Transverse colon (tissue), 4 donors: ENCODE results near the gene HS3ST3A1. TPM values are rescaled to one million over a fixed set of nuclear protein-coding genes. Genes with fewer than 3 reads are reported as not detected.

ENCODE experiments used
- DNase-seq: peaks from one replicate; pipeline ENCODE4 v3.0.0-alpha.2; 2019
- H3K27ac ChIP-seq, 4 donors: fragments of 200-600 bp; sonication (generic); 2 replicates each; pipeline ENCODE4 v1.5.1; 2016 to 2018; ENCODE audit warnings: inconsistent platforms in 4 of 4
- H3K27me3 ChIP-seq: fragments of 200-600 bp; sonication (generic); 2 replicates; pipeline ENCODE4 v1.5.1; 2017; ENCODE audit warnings: inconsistent platforms
- H3K36me3 ChIP-seq, 4 donors: fragments of 200-600 bp; sonication (generic); 2 replicates each; pipeline ENCODE4 v1.5.1; 2017 to 2019; ENCODE audit warnings: inconsistent platforms in 4 of 4
- H3K4me1 ChIP-seq, 4 donors: fragments of 200-600 bp; sonication (generic); 2 replicates each; pipeline ENCODE4 v1.5.1; 2017 to 2020; ENCODE audit warnings: inconsistent platforms in 4 of 4
- H3K4me3 ChIP-seq, 4 donors: fragments of 200-600 bp; sonication (generic); 1 replicate in 1 of 4; 2 replicates in 3 of 4; pipeline versions ENCODE4 v1.5.1 to v1.6.1; 2017 to 2019; ENCODE audit warnings: inconsistent platforms in 4 of 4
- H3K9me3 ChIP-seq, 2 donors: fragments of 200-600 bp; sonication (generic); 2 replicates each; pipeline ENCODE4 v1.5.1; 2017 to 2019; ENCODE audit warnings: inconsistent platforms in 2 of 2
- EP300 ChIP-seq: sonication (generic); formaldehyde crosslinking; IDR thresholded peaks from one replicate; pipeline ENCODE4 v1.6.1; 2017; ENCODE audit warnings: antibody characterized with exemption, low read depth
- POLR2A ChIP-seq: fragments of 450-650 bp; IDR thresholded peaks from one replicate; pipeline ENCODE4 v1.6.1; 2016; ENCODE audit warnings: antibody characterized with exemption, mild to moderate bottlenecking, moderate library complexity
- POLR2AphosphoS5 ChIP-seq, 3 donors: sonication (generic); formaldehyde crosslinking; IDR thresholded peaks; one replicate each; pipeline ENCODE4 v1.6.1; 2016; ENCODE audit warnings: antibody characterized with exemption in 3 of 3
- WGBS, 2 donors: methylation state at CpG; one replicate each; pipeline ENCODE4 v1.1.5; 2018; ENCODE audit warnings: low coverage in 1 of 2; 5-methylcytosine and 5-hydroxymethylcytosine counted together
- in situ Hi-C, 4 donors: fragments of 200-750 bp; cut with MboI; loops; one replicate each; pipeline versions ENCODE4 v1.15.0 to v1.15.1; 2017; ENCODE audit warnings: low sequenced_read_pairs in 3 of 4, low pct_ligation_motif_present in 1 of 4, low pct_unique_long_range_greater_than_20kb in 1 of 4
- intact Hi-C: fragments of 100-400 bp; cut with DNase I; formaldehyde crosslinking; loops from one replicate; pipeline ENCODE4 v1.15.1; 2023; ENCODE audit warnings: low total_unique reads
- total RNA-seq, 4 donors: library from RNA; depleted of rRNA; stranded (reverse); fragments of >200 nt; gene quantifications; one replicate each; pipeline ENCODE4 v1.1.0, GENCODE V29; 2016
- TF ChIP-seq, protein P1 (sequence below), 5 experiments: fragments of 200-600 bp in 3 of 5; fragments of 450-650 bp in 2 of 5; sonication (generic) in 3 of 5; IDR thresholded peaks; 1 replicate in 2 of 5; 2 replicates in 3 of 5; pipeline ENCODE4 v1.5.1; 2016 to 2017; ENCODE audit warnings: antibody characterized with exemption in 5 of 5, inconsistent platforms in 3 of 5, mild to moderate bottlenecking in 2 of 5, moderate library complexity in 1 of 5

Gene HS3ST3A1
- total RNA-seq, 4 donors from 2014 or later = 0.41 to 3.6 (median 1.8) TPM

GRCh38 chr17:13631529-13631928 is 29.8 kb upstream of the HS3ST3A1 start:
- intact Hi-C loops (no loop called here), in situ Hi-C loops (loop anchor here in 1 of 4 donors (25.0 kb wide), 1 partner anchor 94 kb away; no protein-coding TSS in a partner anchor)
- no peak for DNase-seq
- H3K4me3 ChIP-seq = no peak overlapping the region
- TF ChIP-seq POLR2A = no peak
- no peak for TF ChIP-seq POLR2AphosphoS5 (IDR thresholded peaks at IDR 0.05)
- TF ChIP-seq, protein P1, sequence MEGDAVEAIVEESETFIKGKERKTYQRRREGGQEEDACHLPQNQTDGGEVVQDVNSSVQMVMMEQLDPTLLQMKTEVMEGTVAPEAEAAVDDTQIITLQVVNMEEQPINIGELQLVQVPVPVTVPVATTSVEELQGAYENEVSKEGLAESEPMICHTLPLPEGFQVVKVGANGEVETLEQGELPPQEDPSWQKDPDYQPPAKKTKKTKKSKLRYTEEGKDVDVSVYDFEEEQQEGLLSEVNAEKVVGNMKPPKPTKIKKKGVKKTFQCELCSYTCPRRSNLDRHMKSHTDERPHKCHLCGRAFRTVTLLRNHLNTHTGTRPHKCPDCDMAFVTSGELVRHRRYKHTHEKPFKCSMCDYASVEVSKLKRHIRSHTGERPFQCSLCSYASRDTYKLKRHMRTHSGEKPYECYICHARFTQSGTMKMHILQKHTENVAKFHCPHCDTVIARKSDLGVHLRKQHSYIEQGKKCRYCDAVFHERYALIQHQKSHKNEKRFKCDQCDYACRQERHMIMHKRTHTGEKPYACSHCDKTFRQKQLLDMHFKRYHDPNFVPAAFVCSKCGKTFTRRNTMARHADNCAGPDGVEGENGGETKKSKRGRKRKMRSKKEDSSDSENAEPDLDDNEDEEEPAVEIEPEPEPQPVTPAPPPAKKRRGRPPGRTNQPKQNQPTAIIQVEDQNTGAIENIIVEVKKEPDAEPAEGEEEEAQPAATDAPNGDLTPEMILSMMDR (IDR thresholded peaks at IDR 0.05) = no peak
- no peak for TF ChIP-seq EP300
- H3K27ac ChIP-seq = no peak overlapping the region
- no peaks in the 10 kb centered on the region for H3K36me3 ChIP-seq
- H3K27me3 ChIP-seq = no peaks in the 10 kb centered on the region
- 86 to 93% methylated on average over 2 of the region's 2 CpGs for WGBS, 2 donors
- no peaks in the 10 kb centered on the region for H3K9me3 ChIP-seq
- H3K4me1 ChIP-seq = no peaks in the 10 kb centered on the region

DNA sequence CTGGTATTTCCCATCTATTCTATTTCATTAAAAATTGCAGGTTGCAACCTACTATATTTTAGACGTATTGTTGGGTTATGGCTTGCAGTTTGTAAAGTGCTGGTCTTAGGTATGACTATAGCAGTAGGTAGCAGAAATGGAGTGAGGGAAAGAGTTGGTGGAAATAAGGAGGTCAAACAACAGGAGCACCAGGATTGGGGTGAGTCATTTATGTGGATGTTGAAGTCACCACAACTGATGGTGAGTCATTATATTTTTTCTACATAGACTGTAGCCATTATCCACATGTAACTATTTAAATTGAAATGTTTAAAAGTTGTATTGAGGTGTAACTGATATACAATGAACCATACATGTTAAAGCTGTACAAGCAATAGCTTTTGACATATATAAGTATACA is 25.0 kb upstream of the HS3ST3A1 start:
- TF ChIP-seq POLR2AphosphoS5 (IDR thresholded peaks at IDR 0.05) = no peak
- TF ChIP-seq EP300 = no peak
- TF ChIP-seq POLR2A = no peak
- TF ChIP-seq, protein P1 (IDR thresholded peaks at IDR 0.05) = no peak
- intact Hi-C loops = loop anchor here (5.0 kb wide), 1 partner anchor 901 kb away; no protein-coding TSS in a partner anchor

DNA sequence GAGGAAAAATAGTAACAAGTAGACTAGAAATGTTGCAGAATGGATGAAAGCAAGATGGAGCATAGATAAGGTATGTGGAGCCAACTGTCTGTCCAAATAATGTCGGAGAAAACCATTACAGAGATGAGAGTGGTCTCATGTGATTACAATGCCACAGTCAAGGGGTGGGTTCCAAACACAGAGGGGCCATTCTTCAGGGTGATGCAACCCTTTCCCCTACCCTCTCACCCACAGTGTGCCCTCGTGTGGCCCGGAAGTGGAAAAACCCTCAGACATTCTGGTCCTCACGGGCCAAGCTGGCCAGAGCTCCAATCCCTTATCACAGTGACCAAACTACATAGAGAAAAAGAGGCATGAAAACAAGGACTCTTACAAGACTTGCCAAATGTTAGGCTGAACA is 17.7 kb upstream of the HS3ST3A1 start:
- H3K4me1 ChIP-seq = no peaks in the 10 kb centered on the region
- no peak for DNase-seq
- H3K36me3 ChIP-seq = no peaks in the 10 kb centered on the region
- H3K9me3 ChIP-seq = no peaks in the 10 kb centered on the region
- H3K4me3 ChIP-seq = no peak overlapping the region
- TF ChIP-seq POLR2AphosphoS5 (IDR thresholded peaks at IDR 0.05) (no peak), POLR2A (no peak), EP300 (no peak)
- TF ChIP-seq, protein P1 (IDR thresholded peaks at IDR 0.05) = no peak
- intact Hi-C loops = no loop called here
- 81 to 88% methylated on average over 3 to 4 of the region's 4 CpGs for WGBS, 2 donors
- H3K27me3 ChIP-seq = no peaks in the 10 kb centered on the region
- in situ Hi-C loops = no loop called here
- H3K27ac ChIP-seq = no peak overlapping the region

More for the DNA sequence above, 25.0 kb upstream of the HS3ST3A1 start:
- no peaks in the 10 kb centered on the region for H3K36me3 ChIP-seq
- WGBS, 2 donors = 83 to 91% methylated on average over 1 of the region's 1 CpG
- no peak for DNase-seq
- no peaks in the 10 kb centered on the region for H3K4me1 ChIP-seq
- no peaks in the 10 kb centered on the region for H3K27me3 ChIP-seq
- no peak overlapping the region for H3K27ac ChIP-seq
- no peak overlapping the region for H3K4me3 ChIP-seq
- H3K9me3 ChIP-seq = no peaks in the 10 kb centered on the region
- in situ Hi-C loops = loop anchor here in 1 of 4 donors (25.0 kb wide), 1 partner anchor 89 kb away; no protein-coding TSS in a partner anchor

DNA sequence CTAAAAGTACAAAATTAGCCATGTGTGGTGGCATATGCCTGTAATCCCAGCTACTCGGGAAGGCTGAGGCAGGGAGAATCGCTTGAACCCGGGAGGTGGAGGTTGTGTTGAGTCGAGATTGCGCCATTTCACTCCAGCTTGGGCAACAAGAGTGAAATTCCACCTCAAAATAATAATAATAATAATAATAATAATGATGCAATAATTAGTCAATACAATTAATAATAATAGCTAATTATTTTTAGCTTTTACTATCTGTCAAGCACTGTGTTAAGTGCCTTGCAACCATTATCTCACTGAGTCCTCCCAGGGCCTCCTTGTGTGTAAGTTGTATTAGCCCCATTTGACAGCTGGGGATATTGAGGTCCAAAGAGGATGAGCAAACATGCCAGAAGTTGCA is 14.3 kb upstream of the HS3ST3A1 start:
- Histone ChIP-seq H3K27me3 (no peaks in the 10 kb centered on the region), H3K27ac (no peak overlapping the region), H3K9me3 (no peaks in the 10 kb centered on the region), H3K36me3 (no peaks in the 10 kb centered on the region), H3K4me1 (no peaks in the 10 kb centered on the region), H3K4me3 (no peak overlapping the region)
- TF ChIP-seq, protein P1 (IDR thresholded peaks at IDR 0.05) = no peak
- no peak for TF ChIP-seq EP300
- TF ChIP-seq POLR2AphosphoS5 (IDR thresholded peaks at IDR 0.05) = no peak
- TF ChIP-seq POLR2A = no peak
- DNase-seq = no peak
- intact Hi-C loops = no loop called here
- in situ Hi-C loops = no loop called here
- 76 to 90% methylated on average over 5 of the region's 5 CpGs for WGBS, 2 donors
